Type B pancreatic cell (in vitro differentiated cells): ENCODE results near the gene WDFY1. TPM values are rescaled to one million over a fixed set of nuclear protein-coding genes. Genes with fewer than 3 reads are reported as not detected.

Source experiments
- DNase-seq: peaks from one replicate; pipeline ENCODE4 v3.0.0; 2021; ENCODE audit warnings: mixed read lengths; ENCODE audit not compliant: unreplicated experiment; ENCODE audit errors: extremely low spot score
- H3K27ac Mint-ChIP-seq: 2 replicates; pipeline ENCODE4 v1.8.0; 2021; ENCODE audit warnings: mild to moderate bottlenecking, mixed read lengths
- H3K27me3 Mint-ChIP-seq: 2 replicates; pipeline ENCODE4 v1.8.0; 2021; ENCODE audit warnings: mixed read lengths
- H3K36me3 Mint-ChIP-seq: 2 replicates; pipeline ENCODE4 v1.8.0; 2021; ENCODE audit warnings: mixed read lengths
- H3K4me1 Mint-ChIP-seq: one replicate; pipeline ENCODE4 v1.8.0; 2021; ENCODE audit warnings: mixed read lengths; ENCODE audit not compliant: unreplicated experiment
- H3K4me3 Mint-ChIP-seq: 2 replicates; pipeline ENCODE4 v1.8.0; 2021; ENCODE audit warnings: mild to moderate bottlenecking, mixed read lengths
- H3K9me3 Mint-ChIP-seq: 2 replicates; pipeline ENCODE4 v1.8.0; 2021; ENCODE audit warnings: mixed read lengths
- total RNA-seq: library from RNA; stranded (reverse); gene quantifications from 2 replicates; pipeline ENCODE4 v1.2.1, GENCODE V29; 2021; ENCODE audit warnings: low replicate concordance
- TF ChIP-seq, protein P1 (sequence below): fragments of 200-600 bp; sonication (generic); conservative IDR thresholded peaks from 2 replicates; pipeline ENCODE4 v1.5.0; 2021; ENCODE audit warnings: antibody characterized with exemption, mild to moderate bottlenecking

Gene WDFY1
- total RNA-seq, 1 donor from 2014 or later, result 45.5 TPM

GRCh38 chr2:223870840-223871611, 74.1 kb downstream of the WDFY1 start:
- H3K27ac Mint-ChIP-seq, result no peak overlapping the region
- TF ChIP-seq, protein P1, sequence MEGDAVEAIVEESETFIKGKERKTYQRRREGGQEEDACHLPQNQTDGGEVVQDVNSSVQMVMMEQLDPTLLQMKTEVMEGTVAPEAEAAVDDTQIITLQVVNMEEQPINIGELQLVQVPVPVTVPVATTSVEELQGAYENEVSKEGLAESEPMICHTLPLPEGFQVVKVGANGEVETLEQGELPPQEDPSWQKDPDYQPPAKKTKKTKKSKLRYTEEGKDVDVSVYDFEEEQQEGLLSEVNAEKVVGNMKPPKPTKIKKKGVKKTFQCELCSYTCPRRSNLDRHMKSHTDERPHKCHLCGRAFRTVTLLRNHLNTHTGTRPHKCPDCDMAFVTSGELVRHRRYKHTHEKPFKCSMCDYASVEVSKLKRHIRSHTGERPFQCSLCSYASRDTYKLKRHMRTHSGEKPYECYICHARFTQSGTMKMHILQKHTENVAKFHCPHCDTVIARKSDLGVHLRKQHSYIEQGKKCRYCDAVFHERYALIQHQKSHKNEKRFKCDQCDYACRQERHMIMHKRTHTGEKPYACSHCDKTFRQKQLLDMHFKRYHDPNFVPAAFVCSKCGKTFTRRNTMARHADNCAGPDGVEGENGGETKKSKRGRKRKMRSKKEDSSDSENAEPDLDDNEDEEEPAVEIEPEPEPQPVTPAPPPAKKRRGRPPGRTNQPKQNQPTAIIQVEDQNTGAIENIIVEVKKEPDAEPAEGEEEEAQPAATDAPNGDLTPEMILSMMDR, result no peak
- H3K4me3 Mint-ChIP-seq, result no peak overlapping the region
- DNase-seq, result no peak
- H3K4me1 Mint-ChIP-seq, result peaks cover 4% of the 10 kb centered on the region
- no peaks in the 10 kb centered on the region for H3K27me3 Mint-ChIP-seq
- peaks cover 18% of the 10 kb centered on the region for H3K36me3 Mint-ChIP-seq
- H3K9me3 Mint-ChIP-seq, result peaks cover 4% of the 10 kb centered on the region

DNA sequence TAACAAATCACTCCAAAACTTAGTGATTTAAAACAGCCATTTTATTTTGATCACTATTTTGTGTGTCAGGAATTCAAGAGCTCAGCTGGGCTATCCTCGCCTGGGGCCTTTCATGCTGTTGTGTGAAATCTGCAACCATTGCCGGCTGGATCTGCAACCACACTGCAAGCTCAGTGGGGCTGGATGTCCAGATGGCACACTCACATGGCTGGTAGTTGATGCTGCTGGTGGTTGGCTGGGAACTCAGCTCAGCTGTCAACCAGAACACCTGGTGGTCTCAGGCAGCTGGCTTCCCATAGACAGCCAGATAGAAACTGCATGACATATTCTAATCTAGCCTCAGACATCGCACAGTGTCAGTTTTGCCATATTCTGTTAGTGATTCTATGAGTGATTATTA, 77.1 kb downstream of the WDFY1 start:
- no peak for DNase-seq
- Mint-ChIP-seq H3K9me3 (peaks cover 4% of the 10 kb centered on the region), H3K27me3 (no peaks in the 10 kb centered on the region), H3K36me3 (peaks cover 13% of the 10 kb centered on the region), H3K4me1 (peaks cover 4% of the 10 kb centered on the region), H3K27ac (no peak overlapping the region), H3K4me3 (no peak overlapping the region)
- TF ChIP-seq, protein P1, result no peak

DNA sequence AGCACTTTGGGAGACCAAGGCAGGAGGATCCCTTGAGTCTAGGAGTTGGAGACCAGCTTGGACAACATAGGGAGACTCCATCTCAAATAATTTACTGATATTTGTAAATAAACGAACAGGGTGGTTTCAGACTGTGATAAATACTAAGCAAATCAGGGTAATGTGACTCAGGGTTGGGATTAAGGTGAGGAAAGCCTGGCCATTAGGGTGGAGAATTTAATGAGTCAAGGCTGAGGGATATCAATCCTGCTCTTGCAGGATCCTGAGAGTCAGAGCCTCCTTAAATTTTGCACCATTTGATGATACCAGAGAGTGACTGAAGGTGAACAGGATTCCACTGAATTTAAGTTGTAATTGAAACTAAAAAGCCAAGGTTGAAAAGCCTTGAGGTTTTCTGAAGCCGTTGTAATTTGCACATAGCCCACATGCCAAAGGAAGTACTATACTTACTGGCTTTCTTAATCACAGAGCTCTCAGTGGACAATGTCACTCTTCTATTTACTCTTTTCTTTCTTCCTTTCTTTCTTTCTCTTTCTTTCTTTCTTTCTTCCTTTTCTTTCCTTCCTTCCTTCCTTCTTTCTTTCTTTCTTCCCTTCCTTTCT, 79.1 kb downstream of the WDFY1 start:
- H3K4me3 Mint-ChIP-seq, result no peak overlapping the region
- no peak overlapping the region for H3K27ac Mint-ChIP-seq
- H3K9me3 Mint-ChIP-seq, result no peaks in the 10 kb centered on the region
- peaks cover 5% of the 10 kb centered on the region for H3K36me3 Mint-ChIP-seq
- no peak for DNase-seq
- TF ChIP-seq, protein P1, result no peak
- H3K27me3 Mint-ChIP-seq, result no peaks in the 10 kb centered on the region
- peaks cover 4% of the 10 kb centered on the region for H3K4me1 Mint-ChIP-seq

- H3K4me3 Mint-ChIP-seq, result no peak overlapping the region
- H3K27me3 Mint-ChIP-seq, result no peaks in the 10 kb centered on the region
- peaks cover 5% of the 10 kb centered on the region for H3K4me1 Mint-ChIP-seq
- no peaks in the 10 kb centered on the region for H3K9me3 Mint-ChIP-seq
- no peak for DNase-seq
- TF ChIP-seq, protein P1, result no peak
- H3K36me3 Mint-ChIP-seq, result peaks cover 5% of the 10 kb centered on the region
- H3K27ac Mint-ChIP-seq, result no peak overlapping the region
These were observed 80.0 kb downstream of the WDFY1 start for GRCh38 chr2:223865124-223865523.

DNA sequence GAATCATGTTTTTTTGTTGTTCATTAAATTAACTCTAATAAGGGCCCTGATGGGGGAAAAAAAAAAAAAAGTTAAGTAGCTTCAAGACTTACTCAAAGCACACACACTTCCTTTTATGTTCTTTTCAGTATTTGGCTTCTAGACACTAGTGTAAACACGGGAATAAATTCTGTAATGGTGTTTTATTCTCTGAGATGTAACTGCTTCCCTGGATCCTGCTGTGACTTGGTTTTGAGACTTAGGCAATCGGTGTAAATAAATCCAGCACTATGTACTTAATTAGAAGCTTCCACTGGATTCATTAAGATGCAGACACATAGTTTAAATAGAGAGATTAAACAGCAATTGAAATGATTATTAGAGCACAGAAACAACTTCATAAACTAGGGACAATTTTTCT, 81.6 kb downstream of the WDFY1 start:
- H3K4me3 Mint-ChIP-seq, result no peak overlapping the region
- no peak for DNase-seq
- no peaks in the 10 kb centered on the region for H3K27me3 Mint-ChIP-seq
- no peak overlapping the region for H3K27ac Mint-ChIP-seq
- TF ChIP-seq, protein P1, result no peak
- H3K4me1 Mint-ChIP-seq, result peaks cover 5% of the 10 kb centered on the region
- H3K9me3 Mint-ChIP-seq, result no peaks in the 10 kb centered on the region
- no peaks in the 10 kb centered on the region for H3K36me3 Mint-ChIP-seq
